ENCODE data around the gene CPED1.
A peak's percentile ranks its signal among the peaks of the same experiment; 100 is the strongest.
"Not testable (repeated sequence)": the region's sequence is repeated elsewhere in the genome, so short reads cannot be mapped to it uniquely, and the experiment has no call there.

The CPED1 gene

GRCh38 chr7:121119047-121119446, 130.5 kb downstream of the CPED1 start:
- no peak for DNase-seq (ENCODE audit: low read depth)
- no peak for TF ChIP-seq CTCF (conservative IDR thresholded peaks at IDR 0.05; ENCODE audit: low read depth, low read length)
- no peak overlapping the region for H3K4me3 ChIP-seq (ENCODE audit: low read depth, low read length)

GRCh38 chr7:121123032-121123431, 134.5 kb downstream of the CPED1 start:
- DNase-seq (ENCODE audit: low read depth) = peak; percentile 59
- no peak for TF ChIP-seq CTCF (conservative IDR thresholded peaks at IDR 0.05; ENCODE audit: low read depth, low read length)
- no peak overlapping the region for H3K4me3 ChIP-seq (ENCODE audit: low read depth, low read length)

- not testable (repeated sequence) for H3K4me3 ChIP-seq (ENCODE audit: low read depth, low read length); DNase-seq (ENCODE audit: low read depth)
These were observed 136.9 kb downstream of the CPED1 start for GRCh38 chr7:121125454-121125853.

GRCh38 chr7:121126201-121126600, 137.7 kb downstream of the CPED1 start:
- no peak for TF ChIP-seq CTCF (conservative IDR thresholded peaks at IDR 0.05; ENCODE audit: low read depth, low read length)
- no peak overlapping the region for H3K4me3 ChIP-seq (ENCODE audit: low read depth, low read length)
- no peak for DNase-seq (ENCODE audit: low read depth)

GRCh38 chr7:121126801-121127534, 138.5 kb downstream of the CPED1 start:
- DNase-seq (ENCODE audit: low read depth) = peak; percentile 74
- no peak overlapping the region for H3K4me3 ChIP-seq (ENCODE audit: low read depth, low read length)
- peak; percentile 56 for TF ChIP-seq CTCF (conservative IDR thresholded peaks at IDR 0.05; ENCODE audit: low read depth, low read length)

- DNase-seq (ENCODE audit: low read depth) = no peak
- no peak overlapping the region for H3K4me3 ChIP-seq (ENCODE audit: low read depth, low read length)
- no peak for TF ChIP-seq CTCF (conservative IDR thresholded peaks at IDR 0.05; ENCODE audit: low read depth, low read length)
These were observed 144.4 kb downstream of the CPED1 start for GRCh38 chr7:121132940-121133339.

GRCh38 chr7:121133444-121133843, 144.9 kb downstream of the CPED1 start:
- H3K4me3 ChIP-seq (ENCODE audit: low read depth, low read length) = no peak overlapping the region
- no peak for TF ChIP-seq CTCF (conservative IDR thresholded peaks at IDR 0.05; ENCODE audit: low read depth, low read length)
- no peak for DNase-seq (ENCODE audit: low read depth)
